Transverse colon (tissue), 4 donors: ENCODE measurements around the gene PXN. TPM values are rescaled to one million over a fixed set of nuclear protein-coding genes. Genes with fewer than 3 reads are reported as not detected.

Source experiments
- DNase-seq: peaks from one replicate; pipeline ENCODE4 v3.0.0-alpha.2; 2019
- H3K27ac ChIP-seq, 4 donors: fragments of 200-600 bp; sonication (generic); 2 replicates each; pipeline ENCODE4 v1.5.1; 2016 to 2018; ENCODE audit warnings: inconsistent platforms in 4 of 4
- H3K27me3 ChIP-seq: fragments of 200-600 bp; sonication (generic); 2 replicates; pipeline ENCODE4 v1.5.1; 2017; ENCODE audit warnings: inconsistent platforms
- H3K36me3 ChIP-seq, 4 donors: fragments of 200-600 bp; sonication (generic); 2 replicates each; pipeline ENCODE4 v1.5.1; 2017 to 2019; ENCODE audit warnings: inconsistent platforms in 4 of 4
- H3K4me1 ChIP-seq, 4 donors: fragments of 200-600 bp; sonication (generic); 2 replicates each; pipeline ENCODE4 v1.5.1; 2017 to 2020; ENCODE audit warnings: inconsistent platforms in 4 of 4
- H3K4me3 ChIP-seq, 4 donors: fragments of 200-600 bp; sonication (generic); 1 replicate in 1 of 4; 2 replicates in 3 of 4; pipeline versions ENCODE4 v1.5.1 to v1.6.1; 2017 to 2019; ENCODE audit warnings: inconsistent platforms in 4 of 4
- H3K9me3 ChIP-seq, 2 donors: fragments of 200-600 bp; sonication (generic); 2 replicates each; pipeline ENCODE4 v1.5.1; 2017 to 2019; ENCODE audit warnings: inconsistent platforms in 2 of 2
- EP300 ChIP-seq: sonication (generic); formaldehyde crosslinking; IDR thresholded peaks from one replicate; pipeline ENCODE4 v1.6.1; 2017; ENCODE audit warnings: antibody characterized with exemption, low read depth
- POLR2A ChIP-seq: fragments of 450-650 bp; IDR thresholded peaks from one replicate; pipeline ENCODE4 v1.6.1; 2016; ENCODE audit warnings: antibody characterized with exemption, mild to moderate bottlenecking, moderate library complexity
- POLR2AphosphoS5 ChIP-seq, 3 donors: sonication (generic); formaldehyde crosslinking; IDR thresholded peaks; one replicate each; pipeline ENCODE4 v1.6.1; 2016; ENCODE audit warnings: antibody characterized with exemption in 3 of 3
- WGBS, 2 donors: methylation state at CpG; one replicate each; pipeline ENCODE4 v1.1.5; 2018; ENCODE audit warnings: low coverage in 1 of 2; 5-methylcytosine and 5-hydroxymethylcytosine counted together
- in situ Hi-C, 4 donors: fragments of 200-750 bp; cut with MboI; loops; one replicate each; pipeline versions ENCODE4 v1.15.0 to v1.15.1; 2017; ENCODE audit warnings: low sequenced_read_pairs in 3 of 4, low pct_ligation_motif_present in 1 of 4, low pct_unique_long_range_greater_than_20kb in 1 of 4
- intact Hi-C: fragments of 100-400 bp; cut with DNase I; formaldehyde crosslinking; loops from one replicate; pipeline ENCODE4 v1.15.1; 2023; ENCODE audit warnings: low total_unique reads
- total RNA-seq, 4 donors: library from RNA; depleted of rRNA; stranded (reverse); fragments of >200 nt; gene quantifications; one replicate each; pipeline ENCODE4 v1.1.0, GENCODE V29; 2016
- TF ChIP-seq, protein P1 (sequence below), 5 experiments: fragments of 200-600 bp in 3 of 5; fragments of 450-650 bp in 2 of 5; sonication (generic) in 3 of 5; IDR thresholded peaks; 1 replicate in 2 of 5; 2 replicates in 3 of 5; pipeline ENCODE4 v1.5.1; 2016 to 2017; ENCODE audit warnings: antibody characterized with exemption in 5 of 5, inconsistent platforms in 3 of 5, mild to moderate bottlenecking in 2 of 5, moderate library complexity in 1 of 5

Gene PXN
- total RNA-seq, 4 donors from 2014 or later: 101 to 328 (median 198) TPM

DNA sequence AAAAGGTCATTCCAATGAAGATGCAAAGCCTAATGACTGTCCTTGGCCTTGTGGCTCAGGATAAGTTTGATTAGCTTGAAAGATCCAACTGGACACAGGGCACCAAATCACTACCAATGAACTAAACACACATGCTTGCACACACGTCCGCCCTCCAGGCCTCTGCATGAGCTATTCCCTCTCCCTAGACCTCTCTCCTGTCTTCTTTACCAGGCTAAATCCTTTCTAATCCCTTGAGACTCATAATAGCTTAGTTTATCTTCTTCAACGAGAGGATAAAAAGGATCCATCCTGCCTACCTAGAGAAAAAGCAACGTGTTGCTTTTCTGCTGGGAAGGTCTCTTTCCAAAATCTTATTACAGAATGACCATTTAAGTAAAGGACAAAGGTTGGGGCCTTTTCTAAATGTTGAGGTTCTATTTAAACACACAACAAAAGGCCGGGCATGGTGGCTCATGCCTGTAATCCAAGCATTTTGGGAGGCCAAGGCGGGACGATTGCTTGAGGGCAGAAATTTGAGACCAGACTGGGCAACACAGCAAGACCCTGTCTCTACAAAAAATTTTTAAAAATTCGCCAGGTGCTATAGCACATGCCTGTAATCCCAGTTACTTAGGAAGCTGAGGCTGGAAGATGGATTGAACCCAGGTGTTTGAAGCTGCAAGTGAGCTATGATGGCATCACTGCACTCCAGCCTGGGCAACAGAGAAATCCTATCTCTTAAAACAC, 22.4 kb downstream of the PXN start:
- no peak for TF ChIP-seq EP300
- 80 to 87% methylated on average over 8 of the region's 8 CpGs for WGBS, 2 donors
- Histone ChIP-seq H3K36me3 (no peaks in the 10 kb centered on the region), H3K4me3 (no peak overlapping the region), H3K27ac (peak overlapping the region in 1 of 4 donors; percentile 30), H3K9me3 (no peaks in the 10 kb centered on the region), H3K4me1 (peaks cover 11 to 73% (median 54%) of the 10 kb centered on the region in 4 donors), H3K27me3 (no peaks in the 10 kb centered on the region)
- no peak for DNase-seq
- in situ Hi-C loops: no loop called here
- intact Hi-C loops: no loop called here

DNA sequence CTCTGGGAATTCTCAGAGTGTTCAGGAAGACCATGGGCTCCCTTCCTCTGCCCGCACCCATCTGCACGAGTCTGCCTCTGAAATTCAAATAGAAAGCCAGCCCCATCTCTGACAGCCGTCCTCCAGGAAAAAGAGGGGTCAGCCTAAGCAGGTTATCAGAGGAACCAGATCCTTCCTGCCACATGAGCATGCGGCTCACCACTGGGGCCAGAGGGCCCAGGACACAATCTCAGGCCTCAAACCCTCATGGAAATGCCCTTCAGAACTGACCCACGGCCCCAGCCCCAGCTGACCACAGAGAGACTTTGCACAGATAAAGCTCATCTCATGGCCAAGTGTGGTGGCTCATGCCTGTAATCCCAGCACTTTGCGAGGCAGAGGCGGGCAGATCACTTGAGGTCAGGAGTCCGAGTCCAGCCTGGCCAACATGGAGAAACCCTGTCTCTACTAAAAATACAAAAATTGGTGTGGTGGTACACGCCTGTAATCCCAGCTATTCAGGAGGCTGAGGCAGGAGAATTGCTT, 23.2 kb downstream of the PXN start:
- Histone ChIP-seq H3K4me3 (no peak overlapping the region), H3K4me1 (peaks cover 16 to 73% (median 53%) of the 10 kb centered on the region in 4 donors), H3K9me3 (no peaks in the 10 kb centered on the region), H3K36me3 (no peaks in the 10 kb centered on the region), H3K27me3 (no peaks in the 10 kb centered on the region), H3K27ac (peak overlapping the region in 3 of 4 donors; percentile 30 to 56 (median 48))
- in situ Hi-C loops (no loop called here), intact Hi-C loops (no loop called here)
- no peak for DNase-seq
- WGBS, 2 donors: 81% methylated on average over 9 of the region's 9 CpGs; no CpG with 5 or more reads in 1 of the 2 donors
- no peak for TF ChIP-seq POLR2A
- TF ChIP-seq, protein P1, sequence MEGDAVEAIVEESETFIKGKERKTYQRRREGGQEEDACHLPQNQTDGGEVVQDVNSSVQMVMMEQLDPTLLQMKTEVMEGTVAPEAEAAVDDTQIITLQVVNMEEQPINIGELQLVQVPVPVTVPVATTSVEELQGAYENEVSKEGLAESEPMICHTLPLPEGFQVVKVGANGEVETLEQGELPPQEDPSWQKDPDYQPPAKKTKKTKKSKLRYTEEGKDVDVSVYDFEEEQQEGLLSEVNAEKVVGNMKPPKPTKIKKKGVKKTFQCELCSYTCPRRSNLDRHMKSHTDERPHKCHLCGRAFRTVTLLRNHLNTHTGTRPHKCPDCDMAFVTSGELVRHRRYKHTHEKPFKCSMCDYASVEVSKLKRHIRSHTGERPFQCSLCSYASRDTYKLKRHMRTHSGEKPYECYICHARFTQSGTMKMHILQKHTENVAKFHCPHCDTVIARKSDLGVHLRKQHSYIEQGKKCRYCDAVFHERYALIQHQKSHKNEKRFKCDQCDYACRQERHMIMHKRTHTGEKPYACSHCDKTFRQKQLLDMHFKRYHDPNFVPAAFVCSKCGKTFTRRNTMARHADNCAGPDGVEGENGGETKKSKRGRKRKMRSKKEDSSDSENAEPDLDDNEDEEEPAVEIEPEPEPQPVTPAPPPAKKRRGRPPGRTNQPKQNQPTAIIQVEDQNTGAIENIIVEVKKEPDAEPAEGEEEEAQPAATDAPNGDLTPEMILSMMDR (IDR thresholded peaks at IDR 0.05): no peak
- no peak for TF ChIP-seq POLR2AphosphoS5 (IDR thresholded peaks at IDR 0.05)
- no peak for TF ChIP-seq EP300

DNA sequence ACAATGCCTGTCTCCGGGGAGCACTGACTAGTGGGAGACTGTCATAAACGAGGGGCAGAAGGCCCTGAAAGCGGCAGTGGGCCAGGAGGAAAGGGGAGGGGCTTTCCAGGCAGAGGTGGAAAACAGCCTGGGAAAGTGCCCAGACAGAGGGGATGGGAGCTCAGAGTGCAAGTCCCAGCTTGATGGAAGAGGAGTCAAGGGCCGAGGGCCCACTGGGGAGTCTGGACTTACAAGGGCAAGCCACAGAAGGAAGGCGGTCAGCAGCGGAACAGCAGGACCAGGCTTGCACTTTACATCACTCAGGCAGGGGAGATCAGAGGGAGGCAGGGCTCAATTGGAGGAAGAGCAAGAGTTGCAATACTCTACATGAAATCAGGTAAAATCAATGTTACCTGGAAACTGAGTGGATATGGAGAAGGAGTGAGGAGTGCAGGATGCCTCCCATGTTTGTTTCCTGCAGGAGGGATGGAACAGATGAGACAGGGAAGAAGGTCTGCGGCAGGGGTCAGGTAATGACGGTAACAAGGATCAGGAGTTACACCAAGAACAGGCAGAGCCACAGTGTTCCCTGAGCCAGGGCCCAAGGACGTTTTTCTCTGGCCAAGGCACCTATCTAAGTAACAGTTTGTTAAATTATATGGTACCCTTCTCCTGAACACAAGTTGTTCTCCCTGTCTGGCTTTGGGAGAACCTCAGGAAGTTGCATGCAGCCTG, 23.8 kb downstream of the PXN start:
- Histone ChIP-seq H3K27ac (peak overlapping the region; percentile 32 to 56 (median 42)), H3K36me3 (no peaks in the 10 kb centered on the region), H3K4me1 (peaks cover 22 to 73% (median 55%) of the 10 kb centered on the region in 4 donors), H3K27me3 (no peaks in the 10 kb centered on the region), H3K4me3 (no peak overlapping the region), H3K9me3 (no peaks in the 10 kb centered on the region)
- no peak for DNase-seq
- in situ Hi-C loops: no loop called here
- TF ChIP-seq POLR2A (no peak), POLR2AphosphoS5 (IDR thresholded peaks at IDR 0.05) (no peak), EP300 (no peak)
- TF ChIP-seq, protein P1 (IDR thresholded peaks at IDR 0.05): no peak
- 68% methylated on average over 9 of the region's 9 CpGs; no CpG with 5 or more reads in 1 of the 2 donors for WGBS, 2 donors
- intact Hi-C loops: no loop called here

DNA sequence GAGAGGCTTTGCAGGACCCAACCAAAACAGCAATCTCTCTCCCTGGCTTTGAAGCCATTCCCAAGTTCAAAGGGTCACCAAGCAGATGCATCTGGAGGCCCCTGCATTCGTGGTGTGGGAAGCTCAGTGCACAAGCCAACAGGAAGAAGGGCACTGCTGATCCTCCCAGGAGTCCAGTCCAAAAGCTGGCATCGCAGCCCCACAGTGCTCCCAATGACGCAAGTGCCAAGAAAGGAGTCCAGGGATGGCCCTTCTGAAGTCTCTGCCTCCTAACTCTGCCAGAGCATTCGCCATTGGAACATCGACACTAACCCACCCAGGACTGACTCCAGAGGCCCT, 25.1 kb downstream of the PXN start:
- in situ Hi-C loops: no loop called here
- H3K27me3 ChIP-seq: no peaks in the 10 kb centered on the region
- WGBS, 2 donors: 80% methylated on average over 5 of the region's 5 CpGs; no CpG with 5 or more reads in 1 of the 2 donors
- intact Hi-C loops: no loop called here
- H3K4me3 ChIP-seq: no peak overlapping the region
- DNase-seq: no peak
- H3K9me3 ChIP-seq: no peaks in the 10 kb centered on the region
- H3K36me3 ChIP-seq: no peaks in the 10 kb centered on the region
- H3K27ac ChIP-seq: peak overlapping the region; percentile 32 to 56 (median 42)
- no peak for TF ChIP-seq POLR2A
- TF ChIP-seq, protein P1 (IDR thresholded peaks at IDR 0.05): no peak
- TF ChIP-seq POLR2AphosphoS5 (IDR thresholded peaks at IDR 0.05): no peak
- TF ChIP-seq EP300: no peak
- H3K4me1 ChIP-seq: peaks cover 30 to 82% (median 65%) of the 10 kb centered on the region in 4 donors
